ENCODE results near the gene LSM2. TPM values are rescaled to one million over a fixed set of nuclear protein-coding genes. Genes with fewer than 3 reads are reported as not detected.

Gene LSM2
- total and polyA plus RNA-seq, 9 of the 15 experiments (the other 6 are each of a cell fraction or from before 2014, with no cell fraction given): 154 to 407 (median 223) TPM

GRCh38 chr6:31778193-31778592 is 28.6 kb downstream of the LSM2 start:
- Histone ChIP-seq H3K9me1 (ENCODE audit: control insufficient read depth, insufficient read depth, low read length) (peaks cover 6% of the 10 kb centered on the region), H3K4me2 (ENCODE audit: insufficient read depth, low read length) (no peak overlapping the region), H3K27ac (ENCODE audit: extremely low read depth, low read depth, low read length) (peak overlapping the region; percentile 87), H3K27me3 (ENCODE audit: control insufficient read depth in 2 of 2, insufficient read depth in 2 of 2, low read length in 2 of 2) (no peaks in the 10 kb centered on the region), H3K4me1 (replicated peaks in 1 of 2; ENCODE audit: control insufficient read depth in 2 of 2, insufficient read depth in 2 of 2, low read length in 2 of 2) (peaks cover 39 to 81% of the 10 kb centered on the region in 2 experiments), H3K79me2 (ENCODE audit: control insufficient read depth, insufficient read depth, low read length) (no peaks in the 10 kb centered on the region), H2AFZ (ENCODE audit: low read depth, low read length) (no peak overlapping the region), H3K9ac (ENCODE audit: insufficient read depth in 1 of 2, low read depth in 2 of 2, low read length in 2 of 2) (peak overlapping the region; percentile 64 to 88; a peak in 3 of 4 replicates), H3K9me3 (replicated peaks; ENCODE audit: control insufficient read depth, insufficient read depth, low read depth, low read length) (no peaks in the 10 kb centered on the region), H3K36me3 (ENCODE audit: control insufficient read depth, insufficient read depth, low read length) (peaks cover 58% of the 10 kb centered on the region; the same call in 2 of the 3 replicates), H3K4me3 (no peak overlapping the region), H4K20me1 (replicated peaks; ENCODE audit: control insufficient read depth, insufficient read depth, low read length) (no peaks in the 10 kb centered on the region)
- intact Hi-C loops (cut with micrococcal nuclease) (loop anchor here (10.0 kb wide), 1 partner anchor 233 kb away; the partner anchor contains the start of genes ATP6V1G2, DDX39B and NFKBIL1), in situ Hi-C loops (cut with MboI) (no loop called here)
- ChIA-PET POLR2A (interaction anchor here (0.7 to 8.8 kb wide), 21 partner anchors 8 to 181 kb away, joined by 3 to 47 read pairs (median 5); partner anchors contain the start of genes BAG6, DDAH2, HSPA1A and HSPA1B), CTCF (ENCODE audit: low intra/inter-chr PET ratio) (interaction anchor here (1.1 kb wide), 1 partner anchor 52 kb away, joined by 4 read pairs; no protein-coding TSS in a partner anchor)
- WGBS (ENCODE audit: insufficient coverage, low coverage, missing lambda C conversion rate): 83% methylated on average over 5 of the region's 5 CpGs
- DNase-seq (ENCODE audit: extremely low read depth in 1 of 4, low spot score in 3 of 4) (no peak), ATAC-seq (no peak), FAIRE-seq (no peak)
- BruUV-seq (replicated peaks): no TSS peak
- TF ChIP-seq POLR2G (IDR thresholded peaks at IDR 0.05; ENCODE audit: low read depth, low read length): 0 out of 2 replicates have a peak, but pooled peaks have one; percentile 38
- no peak for TF ChIP-seq BRF1 (IDR thresholded peaks at IDR 0.05; ENCODE audit: borderline replicate concordance, extremely low read depth, insufficient read length)
- no peak for TF ChIP-seq SRF (CRISPR knock-in tag; IDR thresholded peaks at IDR 0.05)
- no peak for TF ChIP-seq HINFP (tag; conservative IDR thresholded peaks at IDR 0.05; ENCODE audit: low read depth)
- TF ChIP-seq ZBTB7A (IDR thresholded peaks at IDR 0.05; ENCODE audit: borderline replicate concordance, control insufficient read depth, low read depth, low read length): peak; percentile 50; the same call in 1 of the 2 replicates
- 0 out of 2 replicates have a peak, but pooled peaks have one; percentile 9 for TF ChIP-seq E2F3 (CRISPR knock-in tag; IDR thresholded peaks at IDR 0.05)
- TF ChIP-seq ZNF76 (CRISPR knock-in tag; IDR thresholded peaks at IDR 0.05; ENCODE audit: borderline replicate concordance): 0 out of 2 replicates have a peak, but pooled peaks have one; percentile 33
